ENCODE results near the gene NR3C1. TPM values are rescaled to one million over a fixed set of nuclear protein-coding genes. Genes with fewer than 3 reads are reported as not detected.
A peak's percentile ranks its signal among the peaks of the same experiment; 100 is the strongest.

The NR3C1 gene
- total RNA-seq, 1 donor from 2014 or later: 44.6 TPM

DNA sequence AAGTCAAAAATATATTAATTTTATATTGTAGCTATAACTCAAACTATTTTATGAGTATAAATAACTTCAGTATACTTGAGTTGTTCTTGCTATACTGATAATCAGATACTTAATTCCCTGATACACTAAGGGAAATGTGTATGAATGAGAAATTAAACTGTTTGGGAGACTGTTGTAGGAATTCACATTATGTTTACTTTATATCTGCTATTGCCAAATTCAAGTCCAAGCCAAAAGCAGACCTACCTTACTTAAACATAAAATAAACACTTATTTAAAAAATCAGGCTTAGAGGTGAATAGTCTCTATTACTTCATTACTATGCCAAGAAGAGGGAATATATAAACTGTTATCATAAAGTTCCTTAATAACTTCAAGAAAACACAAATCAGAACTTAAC is 13.2 kb downstream of the NR3C1 start:
- Mint-ChIP-seq H3K27ac (ENCODE audit: unreplicated experiment) (peak overlapping the region; percentile 2), H3K4me3 (ENCODE audit: unreplicated experiment) (no peak overlapping the region), H3K4me1 (ENCODE audit: low read depth) (peaks cover 31% of the 10 kb centered on the region), H3K27me3 (ENCODE audit: low read depth) (no peaks in the 10 kb centered on the region), H3K36me3 (ENCODE audit: low read depth) (peaks cover 7% of the 10 kb centered on the region), H3K9me3 (ENCODE audit: low read depth) (peaks cover 7% of the 10 kb centered on the region)
- no peak for DNase-seq (ENCODE audit: low spot score)
- TF ChIP-seq, protein P1, sequence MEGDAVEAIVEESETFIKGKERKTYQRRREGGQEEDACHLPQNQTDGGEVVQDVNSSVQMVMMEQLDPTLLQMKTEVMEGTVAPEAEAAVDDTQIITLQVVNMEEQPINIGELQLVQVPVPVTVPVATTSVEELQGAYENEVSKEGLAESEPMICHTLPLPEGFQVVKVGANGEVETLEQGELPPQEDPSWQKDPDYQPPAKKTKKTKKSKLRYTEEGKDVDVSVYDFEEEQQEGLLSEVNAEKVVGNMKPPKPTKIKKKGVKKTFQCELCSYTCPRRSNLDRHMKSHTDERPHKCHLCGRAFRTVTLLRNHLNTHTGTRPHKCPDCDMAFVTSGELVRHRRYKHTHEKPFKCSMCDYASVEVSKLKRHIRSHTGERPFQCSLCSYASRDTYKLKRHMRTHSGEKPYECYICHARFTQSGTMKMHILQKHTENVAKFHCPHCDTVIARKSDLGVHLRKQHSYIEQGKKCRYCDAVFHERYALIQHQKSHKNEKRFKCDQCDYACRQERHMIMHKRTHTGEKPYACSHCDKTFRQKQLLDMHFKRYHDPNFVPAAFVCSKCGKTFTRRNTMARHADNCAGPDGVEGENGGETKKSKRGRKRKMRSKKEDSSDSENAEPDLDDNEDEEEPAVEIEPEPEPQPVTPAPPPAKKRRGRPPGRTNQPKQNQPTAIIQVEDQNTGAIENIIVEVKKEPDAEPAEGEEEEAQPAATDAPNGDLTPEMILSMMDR (IDR thresholded peaks at IDR 0.05): no peak

DNA sequence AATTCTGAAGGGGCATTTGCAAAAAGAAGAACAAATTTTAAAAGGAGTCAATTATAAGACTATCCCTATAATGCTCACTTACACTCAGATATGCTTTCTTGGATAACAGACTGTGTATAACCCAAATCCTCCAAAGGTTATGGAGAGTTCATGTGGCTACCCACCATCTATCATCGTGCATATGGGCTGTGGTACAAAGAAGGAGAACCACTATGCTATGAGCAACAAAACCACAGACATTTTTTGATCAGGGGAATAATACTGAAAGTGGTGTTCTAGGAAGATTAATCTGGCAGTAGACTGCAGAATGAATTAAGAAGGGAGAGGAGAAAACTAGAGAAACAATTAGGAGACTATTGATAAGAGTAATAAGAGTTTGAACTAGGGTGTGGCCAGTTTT is 16.8 kb downstream of the NR3C1 start:
- Mint-ChIP-seq H3K9me3 (ENCODE audit: low read depth) (peaks cover 9% of the 10 kb centered on the region), H3K36me3 (ENCODE audit: low read depth) (peaks cover 10% of the 10 kb centered on the region)
- DNase-seq (ENCODE audit: low spot score): no peak

DNA sequence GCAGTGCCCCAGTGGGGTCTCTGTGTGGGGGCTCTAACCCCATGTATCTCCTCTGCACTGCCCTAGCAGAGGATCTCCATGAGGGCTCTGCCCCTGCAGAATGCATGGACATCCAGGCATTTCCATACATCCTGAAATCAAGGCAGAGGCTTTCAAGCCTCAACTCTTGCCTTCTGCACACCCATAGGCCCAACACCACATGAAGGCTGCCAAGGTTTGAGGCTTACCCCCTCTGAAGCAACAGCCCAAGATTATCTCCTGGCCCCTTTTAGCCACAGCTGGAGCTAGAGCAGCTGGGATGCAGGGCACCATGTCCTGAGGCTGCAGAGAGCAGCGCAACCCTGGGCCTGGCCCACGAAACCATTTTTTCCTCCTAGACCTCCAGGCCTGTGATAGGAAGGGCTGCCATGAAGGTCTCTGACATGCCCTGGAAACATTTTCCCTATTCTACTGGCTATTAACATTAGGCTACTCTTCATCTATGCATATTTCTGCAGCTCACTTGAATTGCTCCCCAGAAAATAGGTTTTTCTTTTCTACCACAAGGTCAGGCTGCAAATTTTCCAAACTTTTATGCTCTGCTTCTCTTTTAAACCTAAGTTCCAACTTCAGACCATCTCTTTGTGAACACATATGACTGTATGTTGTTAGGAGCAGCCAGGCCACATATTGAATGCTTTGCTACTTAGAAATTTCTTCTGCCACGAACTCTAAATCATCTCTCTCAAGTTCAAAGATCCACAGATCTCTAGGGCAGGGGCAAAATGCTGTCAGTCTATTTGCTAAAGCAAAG is 18.4 kb downstream of the NR3C1 start:
- H3K9me3 Mint-ChIP-seq (ENCODE audit: low read depth): peaks cover 9% of the 10 kb centered on the region
- TF ChIP-seq, protein P1 (IDR thresholded peaks at IDR 0.05): no peak
- H3K27ac Mint-ChIP-seq (ENCODE audit: unreplicated experiment): no peak overlapping the region
- peaks cover 25% of the 10 kb centered on the region for H3K4me1 Mint-ChIP-seq (ENCODE audit: low read depth)
- H3K4me3 Mint-ChIP-seq (ENCODE audit: unreplicated experiment): no peak overlapping the region
- H3K36me3 Mint-ChIP-seq (ENCODE audit: low read depth): peaks cover 10% of the 10 kb centered on the region
- DNase-seq (ENCODE audit: low spot score): no peak
- no peaks in the 10 kb centered on the region for H3K27me3 Mint-ChIP-seq (ENCODE audit: low read depth)

More for the DNA sequence above, 16.8 kb downstream of the NR3C1 start:
- TF ChIP-seq, protein P1 (IDR thresholded peaks at IDR 0.05): no peak
- no peak overlapping the region for H3K27ac Mint-ChIP-seq (ENCODE audit: unreplicated experiment)
- no peak overlapping the region for H3K4me3 Mint-ChIP-seq (ENCODE audit: unreplicated experiment)
- peaks cover 24% of the 10 kb centered on the region for H3K4me1 Mint-ChIP-seq (ENCODE audit: low read depth)
- no peaks in the 10 kb centered on the region for H3K27me3 Mint-ChIP-seq (ENCODE audit: low read depth)

DNA sequence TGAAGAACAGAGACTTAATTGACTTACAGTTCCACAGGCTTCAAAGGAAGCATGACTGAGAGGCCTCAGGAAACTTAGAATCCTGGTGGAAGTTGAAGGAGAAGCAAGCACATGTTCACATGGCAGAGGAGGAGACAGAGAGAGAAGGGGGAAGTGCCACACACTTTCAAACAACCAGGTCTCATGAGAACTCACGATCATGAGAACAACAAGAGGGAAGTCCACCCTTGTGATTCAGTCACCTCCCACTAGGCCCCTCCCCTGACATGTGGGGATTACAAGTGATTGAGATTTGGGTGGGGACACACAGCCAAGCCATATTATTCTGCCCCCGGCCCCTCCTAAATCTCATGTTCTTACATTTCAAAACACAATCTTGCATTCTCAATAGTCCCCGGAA is 19.5 kb downstream of the NR3C1 start:
- no peak overlapping the region for H3K4me3 Mint-ChIP-seq (ENCODE audit: unreplicated experiment)
- H3K27ac Mint-ChIP-seq (ENCODE audit: unreplicated experiment): no peak overlapping the region
- peaks cover 10% of the 10 kb centered on the region for H3K36me3 Mint-ChIP-seq (ENCODE audit: low read depth)
- no peaks in the 10 kb centered on the region for H3K27me3 Mint-ChIP-seq (ENCODE audit: low read depth)
- H3K9me3 Mint-ChIP-seq (ENCODE audit: low read depth): peaks cover 9% of the 10 kb centered on the region
- no peak for DNase-seq (ENCODE audit: low spot score)
- TF ChIP-seq, protein P1 (IDR thresholded peaks at IDR 0.05): no peak
- peaks cover 29% of the 10 kb centered on the region for H3K4me1 Mint-ChIP-seq (ENCODE audit: low read depth)

DNA sequence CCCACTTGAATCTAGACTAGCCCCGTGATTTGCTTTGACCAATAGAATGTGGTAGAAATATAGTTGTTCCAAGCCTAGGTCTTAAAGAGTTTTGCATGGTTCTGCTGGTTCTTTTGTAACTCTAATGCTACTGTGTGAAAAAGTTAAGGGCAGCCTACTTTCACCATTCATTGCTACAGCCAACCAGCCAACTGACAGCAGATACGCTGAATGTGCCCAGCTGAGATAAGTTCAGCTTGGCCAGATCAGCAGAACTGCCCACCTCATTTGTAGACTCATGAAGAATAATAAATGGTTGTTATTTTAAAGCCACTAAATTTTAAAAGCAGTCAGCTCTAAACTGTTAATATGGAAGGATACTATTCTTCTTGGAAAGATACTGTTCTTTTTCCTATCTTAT is 23.9 kb downstream of the NR3C1 start:
- Mint-ChIP-seq H3K4me1 (ENCODE audit: low read depth) (peaks cover 42% of the 10 kb centered on the region), H3K36me3 (ENCODE audit: low read depth) (no peaks in the 10 kb centered on the region)

More for the DNA sequence above, 23.9 kb downstream of the NR3C1 start:
- Mint-ChIP-seq H3K9me3 (ENCODE audit: low read depth) (no peaks in the 10 kb centered on the region), H3K4me3 (ENCODE audit: unreplicated experiment) (no peak overlapping the region), H3K27me3 (ENCODE audit: low read depth) (no peaks in the 10 kb centered on the region), H3K27ac (ENCODE audit: unreplicated experiment) (no peak overlapping the region)
- DNase-seq (ENCODE audit: low spot score): no peak
- TF ChIP-seq, protein P1 (IDR thresholded peaks at IDR 0.05): no peak

All from chondrocyte (in vitro differentiated cells).